ENCODE data around the gene SERPINB5. TPM values are rescaled to one million over a fixed set of nuclear protein-coding genes. Genes with fewer than 3 reads are reported as not detected.
"Not testable (repeated sequence)": the region's sequence is repeated elsewhere in the genome, so short reads cannot be mapped to it uniquely, and the experiment has no call there.

SERPINB5 gene
- total RNA-seq, 8 experiments from 2014 or later = 0.21 to 0.66 (median 0.41) TPM; not detected in 5

- H3K4me1 ChIP-seq (replicated peaks in 1 of 2) = no peaks in the 10 kb centered on the region
- H3K27ac ChIP-seq = no peak overlapping the region
- WGBS, 10 experiments = 60 to 100% (median 100%) methylated on average over 1 to 5 of the region's 5 CpGs
- in situ Hi-C loops (cut with MboI; ENCODE audit: low pct_unique_long_range_greater_than_20kb in 2 of 9, low sequenced_read_pairs in 9 of 9, unreplicated experiment in 9 of 9) = loop anchor here in 4 of 9 experiments (25.0 kb wide), 2 partner anchors 310 to 435 kb away; no protein-coding TSS in a partner anchor
- ATAC-seq (replicated peaks in 6 of 8) = no peak
- no peak overlapping the region for H3K4me3 ChIP-seq
These were observed 29.7 kb upstream of the SERPINB5 start for GRCh38 chr18:63447066-63447465.

- in situ Hi-C loops (cut with MboI; ENCODE audit: low pct_unique_long_range_greater_than_20kb in 2 of 9, low sequenced_read_pairs in 9 of 9, unreplicated experiment in 9 of 9) = loop anchor here in 4 of 9 experiments (25.0 kb wide), 2 partner anchors 312 to 437 kb away; no protein-coding TSS in a partner anchor
- Histone ChIP-seq H3K4me1 (replicated peaks in 1 of 2) (peaks cover 0 to 12% of the 10 kb centered on the region in 2 donors), H3K27ac (no peak overlapping the region), H3K4me3 (no peak overlapping the region)
- no peak for ATAC-seq (replicated peaks in 6 of 8)
- WGBS, 10 experiments = 10 to 100% (median 85%) methylated on average over 2 to 4 of the region's 4 CpGs; no CpG with 5 or more reads in 4 of the 10 experiments
These were observed 27.3 kb upstream of the SERPINB5 start for GRCh38 chr18:63449426-63449825.

- WGBS, 10 experiments = 25 to 80% (median 64%) methylated on average over 1 to 8 of the region's 9 CpGs; no CpG with 5 or more reads in 1 of the 10 experiments
- Histone ChIP-seq H3K4me1 (replicated peaks in 1 of 2) (peaks cover 0 to 12% of the 10 kb centered on the region in 2 donors), H3K4me3 (no peak overlapping the region), H3K27ac (no peak overlapping the region)
- ATAC-seq (replicated peaks in 6 of 8) = peak in 6 of 8 experiments; percentile 26 to 84 (median 64)
- in situ Hi-C loops (cut with MboI; ENCODE audit: low pct_unique_long_range_greater_than_20kb in 2 of 9, low sequenced_read_pairs in 9 of 9, unreplicated experiment in 9 of 9) = no loop called here
These were observed 24.7 kb upstream of the SERPINB5 start for GRCh38 chr18:63451799-63452660.

GRCh38 chr18:63452751-63453150 lies 24.0 kb upstream of the SERPINB5 start:
- H3K4me3 ChIP-seq; in situ Hi-C loops (cut with MboI; ENCODE audit: low pct_unique_long_range_greater_than_20kb in 2 of 9, low sequenced_read_pairs in 9 of 9, unreplicated experiment in 9 of 9); ATAC-seq (replicated peaks in 6 of 8); H3K27ac ChIP-seq: not testable (repeated sequence)
- peaks cover 0 to 12% of the 10 kb centered on the region in 2 donors for H3K4me1 ChIP-seq (replicated peaks in 1 of 2)
- WGBS, 10 experiments = 80 to 100% (median 94%) methylated on average over 1 to 4 of the region's 5 CpGs; no CpG with 5 or more reads in 3 of the 10 experiments

- Histone ChIP-seq H3K4me3 (no peak overlapping the region), H3K4me1 (replicated peaks in 1 of 2) (peaks cover 0 to 12% of the 10 kb centered on the region in 2 donors), H3K27ac (no peak overlapping the region)
- ATAC-seq (replicated peaks in 6 of 8) = peak in 3 of 8 experiments; percentile 93 to 96 (median 94)
- in situ Hi-C loops (cut with MboI; ENCODE audit: low pct_unique_long_range_greater_than_20kb in 2 of 9, low sequenced_read_pairs in 9 of 9, unreplicated experiment in 9 of 9) = no loop called here
- WGBS, 10 experiments = 16 to 100% (median 90%) methylated on average over 1 to 6 of the region's 8 CpGs; no CpG with 5 or more reads in 1 of the 10 experiments
These were observed 22.3 kb upstream of the SERPINB5 start for GRCh38 chr18:63454497-63454896.

GRCh38 chr18:63457977-63458376 lies 18.8 kb upstream of the SERPINB5 start:
- H3K4me3 ChIP-seq = no peak overlapping the region
- WGBS, 10 experiments = 3 to 94% (median 66%) methylated on average over 3 to 6 of the region's 6 CpGs; no CpG with 5 or more reads in 5 of the 10 experiments
- no peak overlapping the region for H3K27ac ChIP-seq
- in situ Hi-C loops (cut with MboI; ENCODE audit: low pct_unique_long_range_greater_than_20kb in 2 of 9, low sequenced_read_pairs in 9 of 9, unreplicated experiment in 9 of 9) = no loop called here
- H3K4me1 ChIP-seq (replicated peaks in 1 of 2) = peaks cover 0 to 7% of the 10 kb centered on the region in 2 donors
- ATAC-seq (replicated peaks in 6 of 8) = no peak

GRCh38 chr18:63460414-63460813 lies 16.3 kb upstream of the SERPINB5 start:
- Histone ChIP-seq H3K27ac (no peak overlapping the region), H3K4me3 (no peak overlapping the region), H3K4me1 (replicated peaks in 1 of 2) (no peaks in the 10 kb centered on the region)
- WGBS, 10 experiments = 17 to 50% (median 20%) methylated on average over 1 of the region's 1 CpG; no CpG with 5 or more reads in 4 of the 10 experiments
- in situ Hi-C loops (cut with MboI; ENCODE audit: low pct_unique_long_range_greater_than_20kb in 2 of 9, low sequenced_read_pairs in 9 of 9, unreplicated experiment in 9 of 9) = no loop called here
- ATAC-seq (replicated peaks in 6 of 8) = no peak

- no peak overlapping the region for H3K4me3 ChIP-seq
- H3K27ac ChIP-seq = no peak overlapping the region
- H3K4me1 ChIP-seq (replicated peaks in 1 of 2) = no peaks in the 10 kb centered on the region
- ATAC-seq (replicated peaks in 6 of 8) = no peak
- in situ Hi-C loops (cut with MboI; ENCODE audit: low pct_unique_long_range_greater_than_20kb in 2 of 9, low sequenced_read_pairs in 9 of 9, unreplicated experiment in 9 of 9) = no loop called here
- 13 to 100% (median 86%) methylated on average over 1 to 2 of the region's 2 CpGs; no CpG with 5 or more reads in 1 of the 10 experiments for WGBS, 10 experiments
These were observed 12.3 kb upstream of the SERPINB5 start for GRCh38 chr18:63464434-63464833.

GRCh38 chr18:63465059-63465458 lies 11.7 kb upstream of the SERPINB5 start:
- Histone ChIP-seq H3K27ac (no peak overlapping the region), H3K4me3 (no peak overlapping the region), H3K4me1 (replicated peaks in 1 of 2) (no peaks in the 10 kb centered on the region)
- no peak for ATAC-seq (replicated peaks in 6 of 8)
- in situ Hi-C loops (cut with MboI; ENCODE audit: low pct_unique_long_range_greater_than_20kb in 2 of 9, low sequenced_read_pairs in 9 of 9, unreplicated experiment in 9 of 9) = no loop called here
- 0 to 100% (median 57%) methylated on average over 1 to 2 of the region's 2 CpGs; no CpG with 5 or more reads in 2 of the 10 experiments for WGBS, 10 experiments

- ATAC-seq (replicated peaks in 6 of 8) = no peak
- H3K27ac ChIP-seq = no peak overlapping the region
These were observed 9.1 kb upstream of the SERPINB5 start for GRCh38 chr18:63467699-63468098.

GRCh38 chr18:63468575-63468974 lies 8.2 kb upstream of the SERPINB5 start:
- Histone ChIP-seq H3K4me1 (replicated peaks in 1 of 2) (no peaks in the 10 kb centered on the region), H3K27ac (no peak overlapping the region), H3K4me3 (no peak overlapping the region)
- 25 to 100% (median 80%) methylated on average over 1 to 3 of the region's 3 CpGs; no CpG with 5 or more reads in 3 of the 10 experiments for WGBS, 10 experiments
- in situ Hi-C loops (cut with MboI; ENCODE audit: low pct_unique_long_range_greater_than_20kb in 2 of 9, low sequenced_read_pairs in 9 of 9, unreplicated experiment in 9 of 9) = no loop called here
- ATAC-seq (replicated peaks in 6 of 8) = peak in 3 of 8 experiments; percentile 37 to 74 (median 65)

More at GRCh38 chr18:63467699-63468098, 9.1 kb upstream of the SERPINB5 start:
- no peaks in the 10 kb centered on the region for H3K4me1 ChIP-seq (replicated peaks in 1 of 2)
- in situ Hi-C loops (cut with MboI; ENCODE audit: low pct_unique_long_range_greater_than_20kb in 2 of 9, low sequenced_read_pairs in 9 of 9, unreplicated experiment in 9 of 9) = no loop called here
- no peak overlapping the region for H3K4me3 ChIP-seq
- WGBS, 10 experiments = 0 to 100% (median 75%) methylated on average over 1 to 4 of the region's 4 CpGs; no CpG with 5 or more reads in 4 of the 10 experiments

GRCh38 chr18:63470751-63471150 lies 6.0 kb upstream of the SERPINB5 start:
- WGBS, 10 experiments = 55 to 100% (median 87%) methylated on average over 1 to 5 of the region's 12 CpGs; no CpG with 5 or more reads in 4 of the 10 experiments

GRCh38 chr18:63472380-63472779 lies 4.4 kb upstream of the SERPINB5 start:
- no peaks in the 10 kb centered on the region for H3K4me1 ChIP-seq (replicated peaks in 1 of 2)
- 0 to 92% (median 79%) methylated on average over 1 to 5 of the region's 5 CpGs; no CpG with 5 or more reads in 1 of the 10 experiments for WGBS, 10 experiments
- in situ Hi-C loops (cut with MboI; ENCODE audit: low pct_unique_long_range_greater_than_20kb in 2 of 9, low sequenced_read_pairs in 9 of 9, unreplicated experiment in 9 of 9) = no loop called here
- no peak overlapping the region for H3K27ac ChIP-seq
- H3K4me3 ChIP-seq = no peak overlapping the region
- peak in 1 of 8 experiments; percentile 28 for ATAC-seq (replicated peaks in 6 of 8)

More at GRCh38 chr18:63470751-63471150, 6.0 kb upstream of the SERPINB5 start:
- H3K4me3 ChIP-seq = no peak overlapping the region
- H3K4me1 ChIP-seq (replicated peaks in 1 of 2) = no peaks in the 10 kb centered on the region
- in situ Hi-C loops (cut with MboI; ENCODE audit: low pct_unique_long_range_greater_than_20kb in 2 of 9, low sequenced_read_pairs in 9 of 9, unreplicated experiment in 9 of 9) = no loop called here
- no peak for ATAC-seq (replicated peaks in 6 of 8)
- no peak overlapping the region for H3K27ac ChIP-seq
